H9 (cell line): Measurements from ENCODE around the gene CLIP4. TPM values are rescaled to one million over a fixed set of nuclear protein-coding genes. Genes with fewer than 3 reads are reported as not detected.

Experiments used
- DNase-seq: peaks from one replicate; pipeline ENCODE4 v3.0.0-alpha.2; 2017
- H2AFZ ChIP-seq: one replicate; pipeline ENCODE4 v1.6.1; 2013; ENCODE audit warnings: mild to moderate bottlenecking, low read length, control low read depth, moderate library complexity
- H2AK5ac ChIP-seq: 2 replicates; pipeline ENCODE4 v1.6.1; 2013; ENCODE audit warnings: low read length, control low read depth, mixed read lengths; ENCODE audit not compliant: insufficient read length
- H2BK120ac ChIP-seq: one replicate; pipeline ENCODE4 v1.6.1; 2013; ENCODE audit warnings: low read depth, mild to moderate bottlenecking, low read length, control low read depth, inconsistent platforms; ENCODE audit not compliant: poor library complexity, severe bottlenecking
- H2BK12ac ChIP-seq: 2 replicates; pipeline ENCODE4 v1.6.1; 2013; ENCODE audit warnings: low read length, control low read depth, mixed read lengths, low read depth; ENCODE audit not compliant: insufficient read length
- H2BK15ac ChIP-seq: 2 replicates; pipeline ENCODE4 v1.6.1; 2013; ENCODE audit warnings: low read depth, low read length, control low read depth
- H2BK20ac ChIP-seq: one replicate; pipeline ENCODE4 v1.6.1; 2013; ENCODE audit warnings: low read depth, mild to moderate bottlenecking, low read length, control low read depth, inconsistent platforms; ENCODE audit not compliant: poor library complexity, severe bottlenecking
- H2BK5ac ChIP-seq: 2 replicates; pipeline ENCODE4 v1.6.1; 2013; ENCODE audit warnings: low read length, control low read depth, mixed read lengths; ENCODE audit not compliant: insufficient read length
- H3K14ac ChIP-seq: 2 replicates; pipeline ENCODE4 v1.6.1; 2013; ENCODE audit warnings: low read length, control low read depth; ENCODE audit not compliant: insufficient read depth
- H3K18ac ChIP-seq: 2 replicates; pipeline ENCODE4 v1.6.1; 2013; ENCODE audit warnings: low read depth, mild to moderate bottlenecking, mixed read lengths, low read length, control low read depth; ENCODE audit not compliant: insufficient read length
- H3K23ac ChIP-seq: 2 replicates; pipeline ENCODE4 v1.6.1; 2013; ENCODE audit warnings: low read length, control low read depth, mixed read lengths, low read depth; ENCODE audit not compliant: insufficient read length
- H3K23me2 ChIP-seq: 2 replicates; pipeline ENCODE4 v1.6.1; 2013; ENCODE audit warnings: low read depth, mild to moderate bottlenecking, mixed read lengths, low read length, control low read depth; ENCODE audit not compliant: insufficient read length, poor library complexity, severe bottlenecking
- H3K27ac ChIP-seq: 2 replicates; pipeline ENCODE4 v1.5.1; 2013; ENCODE audit warnings: low read length, control low read depth, mixed read lengths, low read depth; ENCODE audit not compliant: insufficient read length
- H3K27me3 ChIP-seq: 2 replicates; pipeline ENCODE4 v1.6.1; 2013; ENCODE audit warnings: low read length, control low read depth, inconsistent platforms; ENCODE audit not compliant: insufficient read depth
- H3K4ac ChIP-seq: 2 replicates; pipeline ENCODE4 v1.6.1; 2013; ENCODE audit warnings: low read depth, mild to moderate bottlenecking, control low read depth, inconsistent platforms, low read length, moderate library complexity
- H3K4me1 ChIP-seq: 2 replicates; pipeline ENCODE4 v1.6.1; 2013; ENCODE audit warnings: low read length, control low read depth, inconsistent platforms; ENCODE audit not compliant: insufficient read depth
- H3K4me2 ChIP-seq: 2 replicates; pipeline ENCODE4 v1.6.1; 2013; ENCODE audit warnings: low read length, control low read depth, mixed read lengths; ENCODE audit not compliant: insufficient read length, insufficient read depth
- H3K56ac ChIP-seq: 2 replicates; pipeline ENCODE4 v1.6.1; 2013; ENCODE audit warnings: low read depth, mild to moderate bottlenecking, mixed read lengths, low read length, control low read depth; ENCODE audit not compliant: insufficient read length
- H3K79me1 ChIP-seq: 2 replicates; pipeline ENCODE4 v1.6.1; 2013; ENCODE audit warnings: low read depth, mild to moderate bottlenecking, moderate library complexity, low read length, control low read depth, inconsistent platforms; ENCODE audit not compliant: insufficient read depth, poor library complexity, severe bottlenecking
- H3K79me2 ChIP-seq: 2 replicates; pipeline ENCODE4 v1.6.1; 2013; ENCODE audit warnings: low read length, control low read depth, inconsistent platforms; ENCODE audit not compliant: insufficient read depth
- H3K9ac ChIP-seq: 2 replicates; pipeline ENCODE4 v1.6.1; 2013; ENCODE audit warnings: low read length, control low read depth, mixed read lengths; ENCODE audit not compliant: insufficient read length; ENCODE audit errors: extremely low read depth
- H3K9me3 ChIP-seq: one replicate; pipeline ENCODE4 v1.6.1; 2013; ENCODE audit warnings: low read depth, low read length, inconsistent platforms; ENCODE audit not compliant: control insufficient read depth
- H3T11ph ChIP-seq: one replicate; pipeline ENCODE4 v1.6.1; 2013; ENCODE audit warnings: mild to moderate bottlenecking, low read length, control low read depth, inconsistent platforms
- H4K20me1 ChIP-seq: one replicate; pipeline ENCODE4 v1.6.1; 2013; ENCODE audit not compliant: control insufficient read depth, insufficient read length, insufficient read depth
- H4K5ac ChIP-seq: 2 replicates; pipeline ENCODE4 v1.6.1; 2013; ENCODE audit warnings: low read depth, mild to moderate bottlenecking, mixed read lengths, low read length, control low read depth; ENCODE audit not compliant: insufficient read length
- H4K8ac ChIP-seq: replicated peaks from 2 replicates; pipeline ENCODE4 v1.6.1; 2013; ENCODE audit warnings: low read length, control low read depth, mixed read lengths, low read depth; ENCODE audit not compliant: insufficient read length
- H4K91ac ChIP-seq: 2 replicates; pipeline ENCODE4 v1.6.1; 2013; ENCODE audit warnings: low read depth, mild to moderate bottlenecking, moderate library complexity, mixed read lengths, low read length, control low read depth; ENCODE audit not compliant: insufficient read length
- H3K27ac Mint-ChIP-seq, 3 experiments: 2 replicates in 2 of 3; 3 replicates in 1 of 3; pipeline ENCODE4 v1.8.0; 2020 to 2021; ENCODE audit warnings: mixed read lengths in 3 of 3, mild to moderate bottlenecking in 1 of 3, moderate library complexity in 1 of 3
- H3K27me3 Mint-ChIP-seq: 2 replicates; pipeline ENCODE4 v1.8.0; 2021; ENCODE audit warnings: low read depth, mild to moderate bottlenecking, moderate library complexity, mixed read lengths
- H3K36me3 Mint-ChIP-seq, 3 experiments: 2 replicates in 2 of 3; 3 replicates in 1 of 3; pipeline ENCODE4 v1.8.0; 2020 to 2021; ENCODE audit warnings: low read depth in 3 of 3, mixed read lengths in 3 of 3; ENCODE audit not compliant: insufficient read depth in 1 of 3
- H3K4me1 Mint-ChIP-seq, 2 experiments: 2 replicates each; pipeline ENCODE4 v1.8.0; 2020; ENCODE audit warnings: mixed read lengths in 2 of 2
- H3K4me3 Mint-ChIP-seq, 2 experiments: 2 replicates in 1 of 2; 3 replicates in 1 of 2; pipeline ENCODE4 v1.8.0; 2020 to 2021; ENCODE audit warnings: mild to moderate bottlenecking in 2 of 2, mixed read lengths in 2 of 2, moderate library complexity in 1 of 2
- H3K9me3 Mint-ChIP-seq, 2 experiments: 2 replicates in 1 of 2; 3 replicates in 1 of 2; pipeline ENCODE4 v1.8.0; 2020; ENCODE audit warnings: mild to moderate bottlenecking in 2 of 2, mixed read lengths in 2 of 2, moderate library complexity in 1 of 2
- CTCF ChIP-seq: fragments of 200-600 bp; sonication (generic); conservative IDR thresholded peaks from 3 replicates; pipeline ENCODE4 v1.8.0; 2021; ENCODE audit warnings: antibody characterized with exemption, mild to moderate bottlenecking
- WGBS: extraction: QIAGEN DNeasy Blood & Tissue Kit; methylation state at CpG from one replicate; pipeline ENCODE4 v1.1.7; 2013; ENCODE audit warnings: missing lambda C conversion rate, low lambda C conversion rate, mixed read lengths; ENCODE audit not compliant: insufficient read length; ENCODE audit errors: extremely low coverage; 5-methylcytosine and 5-hydroxymethylcytosine counted together
- total RNA-seq: library from RNA; stranded (reverse); gene quantifications from 2 replicates; pipeline ENCODE4 v1.2.1, GENCODE V29; 2021

CLIP4 gene
- total RNA-seq, 1 experiment from 2014 or later = 0.66 TPM

DNA sequence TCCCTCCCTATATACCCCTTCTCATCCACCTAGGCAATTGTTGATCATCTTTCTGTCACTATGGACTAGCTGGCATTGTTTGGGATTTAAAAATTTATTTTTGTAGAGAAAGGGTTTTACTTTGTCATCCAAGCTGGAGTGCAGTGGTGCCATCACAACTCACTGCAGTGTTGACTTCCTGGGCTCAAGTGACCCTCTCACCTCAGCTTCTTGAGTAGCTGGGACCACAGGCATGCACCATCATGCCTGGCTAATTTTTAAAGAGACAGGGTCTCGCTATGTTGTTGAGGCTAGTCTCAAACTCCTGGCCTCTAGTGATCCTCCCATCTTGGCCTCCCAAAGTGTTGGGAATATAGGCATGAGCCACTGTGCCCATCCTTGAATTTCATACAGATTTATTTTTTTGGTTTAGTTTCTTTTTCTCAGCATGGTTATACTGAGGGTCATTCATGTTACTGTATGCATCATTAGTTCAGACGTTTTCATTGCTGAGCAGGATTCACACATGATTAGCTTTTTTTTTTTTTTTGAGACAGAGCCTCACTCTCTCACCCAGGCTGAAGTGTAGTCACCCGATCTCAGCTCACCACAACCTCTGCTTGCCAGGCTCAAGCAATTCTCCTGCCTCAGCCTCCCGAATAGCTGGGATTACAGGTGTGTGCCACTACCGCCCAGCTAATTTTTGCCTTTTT is 32.3 kb upstream of the CLIP4 start:
- H3K9ac ChIP-seq = no peak overlapping the region
- H3K27me3 Mint-ChIP-seq = peaks cover 5% of the 10 kb centered on the region
- no peaks in the 10 kb centered on the region for H3K79me2 ChIP-seq
- H3K23ac ChIP-seq = no peak overlapping the region
- no peak overlapping the region for H2BK120ac ChIP-seq
- H4K8ac ChIP-seq = no peak overlapping the region
- no peak overlapping the region for H3K18ac ChIP-seq
- no peak overlapping the region for H3T11ph ChIP-seq
- no peaks in the 10 kb centered on the region for H3K79me1 ChIP-seq
- H2BK5ac ChIP-seq = no peak overlapping the region
- H2BK12ac ChIP-seq = no peak overlapping the region
- WGBS = no CpG with 5 or more reads among the region's 5 CpGs
- no peaks in the 10 kb centered on the region for H3K23me2 ChIP-seq
- no peak for DNase-seq
- H3K14ac ChIP-seq = no peak overlapping the region
- no peak overlapping the region for H3K4ac ChIP-seq
- no peaks in the 10 kb centered on the region for H3K4me1 ChIP-seq
- H2BK15ac ChIP-seq = no peak overlapping the region
- no peak overlapping the region for H4K5ac ChIP-seq
- H3K27ac ChIP-seq = no peak overlapping the region
- no peak overlapping the region for H3K56ac ChIP-seq
- H2AK5ac ChIP-seq = no peak overlapping the region
- H3K4me1 Mint-ChIP-seq = no peaks in the 10 kb centered on the region
- H3K27ac Mint-ChIP-seq = peak overlapping the region in 1 of 3 experiments; percentile 67; a peak in 1 of 7 replicates
- no peak overlapping the region for H2BK20ac ChIP-seq
- no peak overlapping the region for H2AFZ ChIP-seq
- H3K9me3 ChIP-seq = peaks cover 8% of the 10 kb centered on the region
- TF ChIP-seq CTCF = no peak
- H3K9me3 Mint-ChIP-seq = peaks cover 14 to 15% of the 10 kb centered on the region in 2 experiments
- no peak overlapping the region for H3K4me2 ChIP-seq
- H4K91ac ChIP-seq = no peak overlapping the region
- no peaks in the 10 kb centered on the region for H4K20me1 ChIP-seq
- H3K27me3 ChIP-seq = no peaks in the 10 kb centered on the region
- peaks cover 0 to 7% (median 3%) of the 10 kb centered on the region in 3 experiments; a peak in 4 of 7 replicates for H3K36me3 Mint-ChIP-seq
- no peak overlapping the region for H3K4me3 Mint-ChIP-seq
